Stimulated activated CD8-positive, alpha-beta memory T cell treated with anti-CD3 and anti-CD28 coated beads, Interleukin-15, amount 100 ng/mL, for 4 hours (primary cell): ENCODE data around the gene SLC6A20.
A peak's percentile ranks its signal among the peaks of the same experiment; 100 is the strongest.

ENCODE experiments used
- DNase-seq, 2 donors: peaks; one replicate each; pipeline ENCODE4 v3.0.0-alpha.2; 2020; ENCODE audit warnings: low read depth in 2 of 2

Gene SLC6A20

GRCh38 chr3:45778761-45779201 is 17.6 kb downstream of the SLC6A20 start:
- no peak for DNase-seq

- DNase-seq, result no peak
Measured at GRCh38 chr3:45777746-45778386, 18.5 kb downstream of the SLC6A20 start.

- DNase-seq, result no peak
Measured at GRCh38 chr3:45777111-45777745, 19.1 kb downstream of the SLC6A20 start.

GRCh38 chr3:45776611-45777010 is 19.7 kb downstream of the SLC6A20 start:
- DNase-seq, result no peak

GRCh38 chr3:45776301-45776595 is 20.1 kb downstream of the SLC6A20 start:
- DNase-seq, result no peak

GRCh38 chr3:45775571-45776300 is 20.6 kb downstream of the SLC6A20 start:
- DNase-seq, result no peak

GRCh38 chr3:45774581-45775521 is 21.5 kb downstream of the SLC6A20 start:
- no peak for DNase-seq

GRCh38 chr3:45773714-45774449 is 22.5 kb downstream of the SLC6A20 start:
- DNase-seq, result no peak

- no peak for DNase-seq
Measured at GRCh38 chr3:45773072-45773471, 23.3 kb downstream of the SLC6A20 start.

GRCh38 chr3:45772341-45773035 is 23.8 kb downstream of the SLC6A20 start:
- DNase-seq, result no peak

GRCh38 chr3:45771831-45772230 is 24.5 kb downstream of the SLC6A20 start:
- DNase-seq, result no peak

GRCh38 chr3:45771166-45771775 is 25.1 kb downstream of the SLC6A20 start:
- no peak for DNase-seq

GRCh38 chr3:45765958-45766357 is 30.4 kb downstream of the SLC6A20 start:
- DNase-seq, result no peak

GRCh38 chr3:45765266-45765851 is 31.0 kb downstream of the SLC6A20 start:
- DNase-seq, result no peak

GRCh38 chr3:45763303-45763675 is 33.0 kb downstream of the SLC6A20 start:
- no peak for DNase-seq

GRCh38 chr3:45762647-45763302 is 33.6 kb downstream of the SLC6A20 start:
- DNase-seq, result no peak

GRCh38 chr3:45761831-45762230 is 34.5 kb downstream of the SLC6A20 start:
- DNase-seq, result no peak

GRCh38 chr3:45760878-45761711 is 35.2 kb downstream of the SLC6A20 start:
- peak in 1 of 2 donors; percentile 8 for DNase-seq
